Stomach (tissue), 8 donors: ENCODE measurements around the gene GFM2. TPM values are rescaled to one million over a fixed set of nuclear protein-coding genes. Genes with fewer than 3 reads are reported as not detected.

ENCODE experiments used
- polyA plus RNA-seq, 3 donors: library from polyadenylated mRNA; stranded (reverse); fragments of 200-250 nt; gene quantifications; one replicate each; pipeline ENCODE4 v1.2.3, GENCODE V29; 2013
- small RNA-seq, 4 donors: library from RNA; depleted of rRNA; stranded (forward); fragments of <200 nt; gene quantifications; one replicate each; pipeline ENCODE3, GENCODE V24; 2016
- total RNA-seq, 5 donors: library from RNA; depleted of rRNA; stranded (reverse); fragments of >200 nt; gene quantifications; one replicate each; pipeline versions ENCODE4 v1.1.0 to v1.2.3, GENCODE V29; 2014 to 2016
- donor health status: healthy with polysubstance abuse.
- donor health status: Bipolar disorder and iron deficiency.
- donor health status: healthy.

GFM2 gene
- total and polyA plus RNA-seq, 8 donors, result 2.9 to 48.3 (median 15.0) TPM

Small RNA genes lying within 50 kb of the gene (small RNA-seq; reads per million reads assigned to genes)
- 0 reads per million in 4 donors for gene RNU6-658P

Other genes with a start within 250 kb of the GFM2 start
- 100 to 1,000 TPM in 1 of 5 donors, 10 to 100 TPM in 2, 1 to 10 TPM in 2; 3.5 to 136 (median 57.5) TPM for gene ENC1, start 126.4 kb downstream of the GFM2 start, total RNA-seq
- gene ENC1, start 126.4 kb downstream of the GFM2 start, polyA plus RNA-seq, result 10 to 100 TPM in 1 of 3 donors, 1 to 10 TPM in 2; 6.4 to 18.0 (median 7.7) TPM
- 100 to 1,000 TPM in 2 of 5 donors, 10 to 100 TPM in 3; 25.7 to 664 (median 94.0) TPM for gene HEXB, start 81.9 kb downstream of the GFM2 start, total RNA-seq
- gene HEXB, start 81.9 kb downstream of the GFM2 start, polyA plus RNA-seq, result 10 to 100 TPM; 43.7 to 86.9 (median 69.3) TPM
- gene NSA2, start 132 bp upstream of the GFM2 start, total RNA-seq, result 100 to 1,000 TPM in 3 of 5 donors, 10 to 100 TPM in 2; 36.8 to 217 (median 105) TPM
- 100 to 1,000 TPM in 2 of 3 donors, 10 to 100 TPM in 1; 100.0 to 217 (median 145) TPM for gene NSA2, start 132 bp upstream of the GFM2 start, polyA plus RNA-seq
- 10 to 100 TPM in 1 of 5 donors, 1 to 10 TPM in 2, under 1 TPM in 1, not detected in 1; under 0.01 to 11.2 (median 2.8) TPM for gene FAM169A, start 99.3 kb upstream of the GFM2 start, total RNA-seq
- gene FAM169A, start 99.3 kb upstream of the GFM2 start, polyA plus RNA-seq, result under 1 TPM; 0.25 to 0.35 (median 0.31) TPM